Hippocampal formation (tissue), 2 donors: Measurements from ENCODE around the gene SLC2A1.

ENCODE experiments used
- DNase-seq, 2 donors: peaks; one replicate each; lab custom pipeline; 2025; lab: John Stamatoyannopoulos, UW

The SLC2A1 gene

GRCh38 chr1:42942444-42942843 is 16.2 kb downstream of the SLC2A1 start:
- DNase-seq, result no peak

DNA sequence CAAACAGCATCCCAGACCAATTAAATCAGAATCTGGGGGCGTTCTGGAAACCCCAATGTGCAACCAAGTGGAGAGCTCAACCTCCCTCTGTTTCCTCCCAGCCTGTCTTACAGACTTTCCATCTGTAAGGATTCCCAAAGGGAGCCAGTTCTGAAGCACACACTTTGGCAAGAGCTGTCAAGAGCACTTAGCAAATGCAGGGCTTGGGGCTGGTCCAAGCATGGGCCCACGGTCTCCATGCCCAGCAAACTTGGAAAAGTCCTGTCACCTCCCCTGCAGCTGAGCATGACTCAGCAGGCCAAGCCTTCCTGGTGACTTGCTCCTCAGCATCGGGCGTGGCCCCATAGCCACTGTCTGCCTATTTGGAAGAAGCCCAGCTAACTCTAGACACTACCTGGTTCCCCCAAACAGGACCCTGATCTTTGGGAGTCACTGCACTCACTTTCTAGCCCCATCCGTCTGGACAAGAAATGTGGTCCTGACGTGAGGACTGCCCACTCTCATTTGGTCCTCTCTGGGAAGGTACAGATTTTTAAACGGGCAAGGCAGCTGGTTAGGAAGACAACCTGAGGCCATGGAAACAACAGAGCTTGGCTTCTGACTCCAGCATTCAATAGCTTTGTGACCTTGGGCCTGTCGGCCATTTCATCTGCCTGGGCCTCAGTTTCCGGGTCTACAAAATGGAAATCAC is 16.9 kb downstream of the SLC2A1 start:
- peak; percentile 51 to 58 for DNase-seq

GRCh38 chr1:42940851-42941639 is 17.6 kb downstream of the SLC2A1 start:
- DNase-seq, result no peak

DNA sequence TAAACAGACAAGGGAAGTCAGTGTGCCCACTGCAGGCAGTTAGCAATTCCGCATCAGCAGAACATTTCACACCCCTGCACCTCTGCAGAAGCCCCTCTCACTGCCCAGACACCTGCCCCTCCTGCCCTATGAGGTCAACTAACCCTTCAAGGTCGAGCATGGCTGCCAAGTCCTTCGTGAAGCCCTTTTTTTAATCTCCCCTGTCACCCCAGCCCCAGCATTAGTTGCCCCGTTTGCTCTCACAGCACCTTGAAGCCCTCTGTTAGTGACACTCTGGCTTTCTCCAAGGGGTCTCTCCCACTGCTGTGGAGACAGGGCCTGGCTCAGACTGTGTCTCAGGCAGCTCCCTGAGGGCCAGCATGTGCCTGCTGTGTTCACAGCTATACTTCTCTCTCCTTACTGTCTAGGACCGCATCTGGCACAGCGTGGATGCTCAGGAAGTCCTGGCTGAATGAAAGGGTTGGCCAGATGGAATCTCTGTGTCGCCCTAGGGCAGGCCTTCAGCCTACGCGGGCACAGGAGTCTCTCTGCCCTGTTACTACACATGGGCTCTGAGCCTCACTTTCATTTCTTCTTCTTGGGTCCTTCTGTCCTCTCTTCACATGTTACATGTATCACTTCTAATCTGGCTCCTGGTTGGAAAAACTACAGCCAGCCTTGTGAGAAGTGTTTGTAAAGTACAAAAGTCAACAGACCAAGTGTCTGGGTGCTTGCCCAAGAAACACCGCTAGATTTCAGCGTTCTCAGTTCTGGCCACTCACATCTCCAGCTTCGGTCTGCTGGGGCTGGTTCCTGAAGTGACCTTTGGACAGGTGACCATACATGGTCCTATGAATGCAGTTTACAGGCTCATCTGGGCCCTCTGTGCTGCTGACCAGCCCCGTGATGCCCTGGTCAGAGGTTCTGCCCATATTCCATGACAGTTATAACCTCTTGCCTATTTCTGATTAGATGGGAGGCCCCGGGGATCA is 19.7 kb downstream of the SLC2A1 start:
- no peak for DNase-seq

DNA sequence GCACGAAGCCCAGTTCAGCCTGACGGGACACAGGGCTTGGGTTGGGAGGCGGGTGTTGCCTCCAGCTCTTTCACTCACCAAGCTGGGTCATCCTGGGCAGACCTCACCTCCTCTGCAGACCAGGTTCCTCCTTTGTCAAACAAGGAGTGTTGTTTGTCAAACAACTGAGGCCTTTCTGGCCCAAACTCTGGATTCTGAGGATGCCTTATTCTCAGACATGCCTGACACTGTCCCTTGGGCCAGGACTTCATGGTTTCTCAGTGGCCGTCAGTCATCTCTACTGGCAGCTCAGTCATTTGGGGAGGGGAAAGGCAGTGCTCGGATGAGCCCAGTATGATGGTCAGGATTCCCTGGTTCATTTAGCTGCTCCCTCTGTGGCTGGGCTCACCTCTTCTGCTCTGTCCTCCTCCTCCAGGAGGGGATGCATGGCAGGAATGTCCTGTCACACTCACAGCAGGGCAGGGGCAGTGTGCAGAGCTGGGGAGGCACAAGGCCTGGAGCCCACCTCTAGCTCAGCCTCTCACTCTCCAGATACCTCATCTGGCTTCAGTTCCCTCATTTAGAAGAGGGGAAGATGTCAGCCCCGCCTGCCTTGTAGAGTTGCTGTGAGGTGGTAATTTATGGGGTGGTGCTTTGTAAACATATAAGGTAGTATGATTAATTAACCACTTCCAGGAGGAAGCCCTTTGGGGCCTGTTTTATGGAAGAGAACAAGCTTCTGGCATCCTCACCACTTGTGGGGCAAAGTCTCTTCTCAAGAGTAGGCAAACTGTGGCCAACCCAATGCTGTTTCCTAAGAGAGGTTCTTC is 20.6 kb downstream of the SLC2A1 start:
- DNase-seq, result no peak

DNA sequence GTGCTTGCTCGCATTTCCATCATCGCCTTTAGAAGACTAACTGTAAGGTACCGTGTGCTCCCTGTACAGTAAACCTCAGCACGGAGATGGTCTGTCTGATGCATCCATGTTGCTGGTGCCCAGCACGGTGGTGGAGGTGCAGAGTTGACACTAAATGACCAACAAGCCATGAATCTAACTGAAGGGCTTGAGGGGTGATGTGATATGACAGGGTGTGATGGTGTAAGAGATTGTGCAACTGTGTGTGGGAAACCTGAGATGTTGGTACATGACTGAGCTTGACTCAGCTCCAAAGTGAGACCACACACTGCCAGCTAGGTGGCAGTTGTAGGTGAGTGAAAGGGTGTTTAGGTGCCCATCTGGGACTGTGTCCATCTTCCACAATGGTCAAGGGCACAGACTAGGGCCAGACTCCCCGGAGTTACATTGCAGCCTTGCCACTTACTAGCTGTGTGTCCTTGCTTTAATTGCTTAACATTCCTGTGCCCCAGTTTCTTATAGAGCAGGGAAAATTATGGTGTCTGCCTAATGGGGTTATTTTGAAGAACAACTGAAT is 21.4 kb downstream of the SLC2A1 start:
- DNase-seq, result no peak

GRCh38 chr1:42936309-42937078 is 22.2 kb downstream of the SLC2A1 start:
- DNase-seq, result no peak

DNA sequence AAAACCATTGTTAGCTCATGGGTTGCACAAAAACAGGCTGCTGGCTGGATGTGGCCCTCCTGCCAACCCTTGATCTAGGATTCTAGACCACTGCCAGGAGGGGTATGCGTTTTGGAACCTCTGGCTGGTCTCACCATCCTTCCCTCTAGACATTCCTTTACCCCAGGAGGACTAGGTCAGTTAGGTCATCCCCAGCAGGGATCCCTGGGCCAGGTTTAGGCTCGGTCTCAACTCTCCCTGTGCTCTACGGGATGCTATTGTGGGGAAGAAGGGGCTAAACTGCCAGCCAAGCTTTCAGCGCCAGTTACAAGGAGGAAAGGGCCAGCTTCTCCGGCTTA is 22.7 kb downstream of the SLC2A1 start:
- no peak for DNase-seq

- DNase-seq, result no peak
These were observed 23.3 kb downstream of the SLC2A1 start for GRCh38 chr1:42935313-42935895.

GRCh38 chr1:42934541-42935312 is 23.9 kb downstream of the SLC2A1 start:
- no peak for DNase-seq

DNA sequence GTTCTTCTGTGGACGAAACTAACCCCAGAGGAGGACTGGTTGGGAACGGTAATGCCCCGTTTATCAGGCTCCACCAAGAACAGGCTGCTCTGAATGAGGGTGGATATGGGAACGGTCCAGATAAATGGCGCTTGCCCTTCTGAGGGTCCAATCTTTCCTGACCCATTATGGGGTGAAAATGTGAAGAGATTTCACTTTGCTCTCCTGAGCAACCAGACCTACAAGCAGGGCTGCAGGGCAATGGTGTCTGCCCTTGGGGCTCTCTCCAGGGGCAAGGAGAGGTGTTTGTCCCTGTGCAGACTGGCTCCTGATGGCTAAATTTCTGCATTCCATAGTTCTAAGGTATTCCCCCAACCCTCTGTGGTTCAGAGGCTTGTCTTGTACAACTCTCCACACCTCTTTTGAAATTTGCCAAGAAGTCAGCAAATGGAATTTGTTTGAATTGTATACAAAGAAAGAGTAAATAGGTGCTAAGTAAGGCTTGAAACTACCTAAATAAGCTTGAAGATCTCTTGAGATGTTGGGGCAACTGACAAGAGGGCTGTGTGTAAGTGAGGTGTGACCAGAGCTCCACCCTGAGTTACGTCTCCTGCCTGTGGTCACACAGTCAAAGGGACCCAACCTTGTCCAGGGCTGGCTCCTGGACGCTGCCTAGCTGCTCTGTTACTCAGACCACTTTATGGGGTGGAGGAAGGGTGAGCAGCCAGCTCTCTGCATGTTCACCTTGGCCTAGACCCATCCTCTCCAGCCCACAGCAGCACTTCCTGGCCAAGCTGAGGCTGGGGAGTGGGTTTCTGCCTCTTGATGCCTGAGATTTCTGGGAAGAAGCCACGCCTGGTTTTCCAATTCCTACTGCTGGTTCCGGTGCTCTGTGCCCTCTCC is 24.8 kb downstream of the SLC2A1 start:
- no peak for DNase-seq

- DNase-seq, result no peak
These were observed 25.5 kb downstream of the SLC2A1 start for GRCh38 chr1:42933060-42933586.

GRCh38 chr1:42932442-42932941 is 26.2 kb downstream of the SLC2A1 start:
- no peak for DNase-seq

- no peak for DNase-seq
These were observed 26.7 kb downstream of the SLC2A1 start for GRCh38 chr1:42931911-42932422.

- DNase-seq, result peak in 1 of 2 donors; percentile 53
These were observed 27.5 kb downstream of the SLC2A1 start for GRCh38 chr1:42931108-42931539.

GRCh38 chr1:42930178-42931107 is 28.2 kb downstream of the SLC2A1 start:
- no peak for DNase-seq
